ENCODE results near the gene SOX21.

SOX21 gene

DNA sequence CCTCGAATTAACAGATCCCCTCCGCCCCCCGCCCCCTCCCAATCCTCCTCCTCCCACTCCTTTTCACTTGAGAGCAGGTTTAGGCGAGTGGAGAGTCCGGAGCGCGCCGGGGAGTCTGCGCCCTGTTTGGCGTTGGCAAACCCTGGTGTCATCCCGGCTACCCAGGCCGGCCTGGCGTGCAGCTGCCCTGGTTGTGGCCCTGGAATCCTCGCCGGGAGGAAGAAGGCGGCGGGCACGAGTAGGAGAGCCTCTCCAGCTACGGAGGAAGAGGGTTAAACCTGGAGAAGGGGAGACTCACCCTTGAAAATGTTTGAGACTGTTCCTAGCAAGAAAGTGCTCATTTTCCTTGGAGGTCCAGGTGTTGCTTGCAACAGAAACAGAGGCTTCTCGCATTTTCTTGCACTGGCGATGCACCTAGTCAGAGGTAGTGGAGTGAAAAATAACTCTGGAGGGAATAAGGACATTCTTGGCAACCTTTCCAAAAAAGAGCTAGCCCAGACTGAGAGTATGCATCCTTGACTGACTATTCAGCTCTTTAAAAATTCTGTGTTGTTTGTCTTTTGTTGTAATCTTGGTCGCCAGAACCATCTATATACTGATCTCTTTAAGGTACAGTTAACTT, 1.3 kb upstream of the SOX21 start:
- no peak overlapping the region for H3K4me3 ChIP-seq (replicated peaks in 1 of 2; ENCODE audit: low read depth in 2 of 2, low read length in 2 of 2)
- no peak for DNase-seq (ENCODE audit: low read depth in 2 of 2)
- TF ChIP-seq, protein P1, sequence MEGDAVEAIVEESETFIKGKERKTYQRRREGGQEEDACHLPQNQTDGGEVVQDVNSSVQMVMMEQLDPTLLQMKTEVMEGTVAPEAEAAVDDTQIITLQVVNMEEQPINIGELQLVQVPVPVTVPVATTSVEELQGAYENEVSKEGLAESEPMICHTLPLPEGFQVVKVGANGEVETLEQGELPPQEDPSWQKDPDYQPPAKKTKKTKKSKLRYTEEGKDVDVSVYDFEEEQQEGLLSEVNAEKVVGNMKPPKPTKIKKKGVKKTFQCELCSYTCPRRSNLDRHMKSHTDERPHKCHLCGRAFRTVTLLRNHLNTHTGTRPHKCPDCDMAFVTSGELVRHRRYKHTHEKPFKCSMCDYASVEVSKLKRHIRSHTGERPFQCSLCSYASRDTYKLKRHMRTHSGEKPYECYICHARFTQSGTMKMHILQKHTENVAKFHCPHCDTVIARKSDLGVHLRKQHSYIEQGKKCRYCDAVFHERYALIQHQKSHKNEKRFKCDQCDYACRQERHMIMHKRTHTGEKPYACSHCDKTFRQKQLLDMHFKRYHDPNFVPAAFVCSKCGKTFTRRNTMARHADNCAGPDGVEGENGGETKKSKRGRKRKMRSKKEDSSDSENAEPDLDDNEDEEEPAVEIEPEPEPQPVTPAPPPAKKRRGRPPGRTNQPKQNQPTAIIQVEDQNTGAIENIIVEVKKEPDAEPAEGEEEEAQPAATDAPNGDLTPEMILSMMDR (IDR thresholded peaks at IDR 0.05; ENCODE audit: low read depth, low read length), result no peak

DNA sequence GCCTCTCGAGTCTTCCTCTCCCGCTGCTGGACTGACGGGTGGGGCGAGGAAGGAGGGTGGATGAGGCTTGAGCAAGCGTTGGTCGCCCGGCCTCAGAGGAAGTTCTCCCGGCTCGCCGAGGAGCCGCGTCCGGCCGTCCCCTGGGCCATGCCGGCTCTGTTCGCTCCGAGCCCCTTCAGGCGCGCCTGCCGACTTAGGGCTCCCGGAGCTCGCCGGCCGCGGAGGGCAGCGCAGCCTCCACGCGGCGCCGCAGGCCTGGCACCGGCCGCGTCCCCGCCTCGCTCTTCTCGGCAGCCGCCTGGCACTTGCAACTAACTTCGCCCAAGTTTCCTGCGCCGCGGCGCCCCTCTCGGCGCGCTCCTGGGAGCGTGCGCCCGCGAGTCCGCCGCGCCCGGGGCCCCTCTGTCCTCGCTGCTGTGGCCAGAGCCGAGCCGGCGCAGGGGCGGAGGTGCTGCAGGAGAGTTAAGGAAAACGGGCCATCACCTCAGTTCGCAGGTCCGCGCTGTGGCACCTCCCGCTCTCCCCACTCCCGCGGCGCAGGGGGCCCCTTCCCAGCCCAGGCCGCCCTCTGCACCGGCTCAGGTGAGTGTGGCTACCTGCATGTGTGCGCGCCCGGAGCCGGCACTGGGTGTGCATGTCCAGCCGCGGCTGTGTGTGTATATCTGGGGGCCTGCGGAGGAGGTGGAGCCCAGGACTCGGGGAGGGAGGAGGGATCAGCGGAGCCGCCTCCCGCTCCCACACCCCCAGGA, 641 bp upstream of the SOX21 start:
- TF ChIP-seq, protein P1 (IDR thresholded peaks at IDR 0.05; ENCODE audit: low read depth, low read length), result no peak
- no peak overlapping the region for H3K4me3 ChIP-seq (replicated peaks in 1 of 2; ENCODE audit: low read depth in 2 of 2, low read length in 2 of 2)

DNA sequence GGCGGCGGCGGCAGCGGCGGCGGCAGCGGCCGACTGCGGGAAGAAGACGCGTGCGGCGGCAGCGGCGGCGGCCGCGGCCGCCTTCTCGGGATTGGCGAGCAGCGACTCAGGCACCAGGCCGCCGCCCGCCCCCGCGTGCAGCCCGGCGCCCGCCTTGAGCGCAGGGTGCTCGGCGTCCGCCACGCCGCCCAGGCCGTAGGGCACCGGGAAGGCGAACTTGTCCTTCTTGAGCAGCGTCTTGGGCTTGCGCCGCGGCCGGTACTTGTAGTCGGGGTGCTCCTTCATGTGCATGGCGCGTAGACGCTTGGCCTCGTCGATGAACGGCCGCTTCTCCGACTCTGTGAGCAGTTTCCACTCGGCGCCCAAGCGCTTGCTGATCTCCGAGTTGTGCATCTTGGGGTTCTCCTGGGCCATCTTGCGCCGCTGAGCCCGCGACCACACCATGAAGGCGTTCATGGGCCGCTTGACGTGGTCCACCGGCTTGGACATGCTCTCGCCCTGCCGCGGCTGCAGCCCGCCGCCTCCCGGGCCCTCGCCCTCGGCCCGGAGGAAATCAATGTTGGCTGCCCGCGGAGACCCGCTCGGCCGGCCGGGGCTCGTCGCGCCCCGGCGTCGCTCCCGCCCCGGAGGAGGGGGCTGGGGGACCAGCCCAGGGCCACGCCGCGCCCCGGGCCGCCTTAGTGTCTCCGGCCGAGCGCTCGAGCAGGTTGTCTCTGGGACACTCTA, 621 bp downstream of the SOX21 start:
- DNase-seq (ENCODE audit: low read depth in 2 of 2), result peak; percentile 26 to 36
- H3K4me3 ChIP-seq (replicated peaks in 1 of 2; ENCODE audit: low read depth in 2 of 2, low read length in 2 of 2), result peak overlapping the region in 1 of 2 donors; percentile 11
- TF ChIP-seq, protein P1 (IDR thresholded peaks at IDR 0.05; ENCODE audit: low read depth, low read length), result no peak

More for the DNA sequence above, 641 bp upstream of the SOX21 start:
- DNase-seq (ENCODE audit: low read depth in 2 of 2), result peak; percentile 52 to 74

DNA sequence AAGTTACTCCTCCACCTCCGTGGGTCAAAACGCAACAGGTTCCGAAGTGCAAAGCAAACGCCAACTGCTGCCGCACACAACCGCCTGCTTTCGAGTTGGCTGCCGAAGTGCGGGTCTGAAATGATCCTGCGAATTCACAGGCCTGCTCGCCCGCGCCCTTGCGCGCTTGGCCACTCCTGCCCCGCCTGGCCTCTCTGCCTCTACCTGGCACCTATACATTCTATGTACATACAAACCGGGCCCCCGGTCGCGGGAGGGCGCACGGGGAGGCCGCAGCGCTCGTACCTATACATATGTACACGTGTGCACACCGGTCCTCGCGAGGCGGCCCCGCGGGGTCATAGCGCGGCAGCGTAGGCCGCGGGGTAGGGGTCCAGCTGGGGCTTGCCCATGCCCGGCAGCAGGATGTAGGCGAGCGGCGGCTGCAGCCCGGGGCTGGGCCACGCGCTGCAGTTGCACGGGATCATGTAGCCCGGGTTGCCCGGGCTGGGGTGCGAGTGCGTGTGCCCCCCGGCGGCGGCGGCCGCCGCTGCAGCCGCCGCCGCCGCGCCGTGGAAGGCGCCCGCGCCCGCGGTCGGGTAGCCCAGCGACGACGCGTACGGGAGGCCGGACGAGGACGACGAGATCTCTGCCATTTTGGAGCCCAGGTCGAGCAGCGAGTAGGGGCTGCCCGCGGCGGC, 1.3 kb downstream of the SOX21 start:
- DNase-seq (ENCODE audit: low read depth in 2 of 2), result peak in 1 of 2 donors; percentile 5
- H3K4me3 ChIP-seq (replicated peaks in 1 of 2; ENCODE audit: low read depth in 2 of 2, low read length in 2 of 2), result no peak overlapping the region
- TF ChIP-seq, protein P1 (IDR thresholded peaks at IDR 0.05; ENCODE audit: low read depth, low read length), result no peak

DNA sequence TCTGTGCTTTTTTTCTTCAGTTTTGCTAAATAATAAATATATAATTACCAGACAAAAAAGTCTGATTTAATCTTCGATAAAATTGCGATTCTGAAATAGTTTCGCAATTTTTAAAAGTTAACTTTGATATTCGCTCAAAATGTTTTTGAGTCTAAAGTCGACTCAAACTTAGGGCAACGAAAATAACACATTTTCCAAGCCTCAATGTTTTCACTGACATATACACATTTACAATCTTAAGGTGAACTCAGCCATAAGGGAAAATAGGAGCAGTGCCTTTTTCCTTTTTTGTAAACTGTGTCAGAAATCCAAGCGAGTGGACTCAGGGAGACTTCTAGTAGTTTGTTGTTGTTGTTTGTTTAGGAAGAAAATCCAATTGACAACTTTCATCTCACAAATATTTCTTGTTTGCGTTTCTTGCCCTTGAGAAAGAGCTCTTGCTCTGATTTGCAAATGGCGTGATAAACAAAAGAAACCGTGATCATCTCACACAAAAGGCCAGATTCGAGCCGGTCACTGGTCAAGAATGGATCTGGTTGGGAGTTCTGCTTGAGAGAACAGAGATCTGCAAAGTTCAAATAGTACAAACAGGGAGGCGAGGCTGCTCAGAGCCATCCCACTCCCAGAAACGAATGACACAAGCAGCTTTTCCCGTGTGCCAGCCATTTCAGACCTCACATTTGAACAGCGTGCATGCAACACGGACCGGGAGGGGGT, 2.1 kb downstream of the SOX21 start:
- DNase-seq (ENCODE audit: low read depth in 2 of 2), result no peak
- TF ChIP-seq, protein P1 (IDR thresholded peaks at IDR 0.05; ENCODE audit: low read depth, low read length), result no peak
- no peak overlapping the region for H3K4me3 ChIP-seq (replicated peaks in 1 of 2; ENCODE audit: low read depth in 2 of 2, low read length in 2 of 2)

Data from cardiac fibroblast (primary cell).